A375 (cell line): Measurements from ENCODE around the gene ENOSF1. TPM values are rescaled to one million over a fixed set of nuclear protein-coding genes. Genes with fewer than 3 reads are reported as not detected.

Experiments
- total RNA-seq: library from RNA; depleted of rRNA; stranded (reverse); fragments of >200 nt; shearing (Covaris generic); gene quantifications from 2 replicates; pipeline ENCODE4 v1.2.3, GENCODE V29; 2014; rRNA removed

ENOSF1 gene, protein sequence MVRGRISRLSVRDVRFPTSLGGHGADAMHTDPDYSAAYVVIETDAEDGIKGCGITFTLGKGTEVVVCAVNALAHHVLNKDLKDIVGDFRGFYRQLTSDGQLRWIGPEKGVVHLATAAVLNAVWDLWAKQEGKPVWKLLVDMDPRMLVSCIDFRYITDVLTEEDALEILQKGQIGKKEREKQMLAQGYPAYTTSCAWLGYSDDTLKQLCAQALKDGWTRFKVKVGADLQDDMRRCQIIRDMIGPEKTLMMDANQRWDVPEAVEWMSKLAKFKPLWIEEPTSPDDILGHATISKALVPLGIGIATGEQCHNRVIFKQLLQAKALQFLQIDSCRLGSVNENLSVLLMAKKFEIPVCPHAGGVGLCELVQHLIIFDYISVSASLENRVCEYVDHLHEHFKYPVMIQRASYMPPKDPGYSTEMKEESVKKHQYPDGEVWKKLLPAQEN
- 42.6 and 48.6 TPM in 2 replicates for total RNA-seq

GRCh38 chr18:712401-713134 lies at the start of gene ENOSF1:
ENOSF1 (minus strand) TSS chr18:712630; CDS start chr18:712587, 43 bp downstream.

DNA sequence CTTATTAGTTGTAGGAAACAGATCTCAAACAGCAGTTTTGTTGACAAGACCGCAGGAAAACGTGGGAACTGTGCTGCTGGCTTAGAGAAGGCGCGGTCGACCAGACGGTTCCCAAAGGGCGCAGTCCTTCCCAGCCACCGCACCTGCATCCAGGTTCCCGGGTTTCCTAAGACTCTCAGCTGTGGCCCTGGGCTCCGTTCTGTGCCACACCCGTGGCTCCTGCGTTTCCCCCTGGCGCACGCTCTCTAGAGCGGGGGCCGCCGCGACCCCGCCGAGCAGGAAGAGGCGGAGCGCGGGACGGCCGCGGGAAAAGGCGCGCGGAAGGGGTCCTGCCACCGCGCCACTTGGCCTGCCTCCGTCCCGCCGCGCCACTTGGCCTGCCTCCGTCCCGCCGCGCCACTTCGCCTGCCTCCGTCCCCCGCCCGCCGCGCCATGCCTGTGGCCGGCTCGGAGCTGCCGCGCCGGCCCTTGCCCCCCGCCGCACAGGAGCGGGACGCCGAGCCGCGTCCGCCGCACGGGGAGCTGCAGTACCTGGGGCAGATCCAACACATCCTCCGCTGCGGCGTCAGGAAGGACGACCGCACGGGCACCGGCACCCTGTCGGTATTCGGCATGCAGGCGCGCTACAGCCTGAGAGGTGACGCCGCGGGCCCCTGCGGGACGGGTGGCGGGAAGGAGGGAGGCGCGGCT lies 55.0 kb downstream of the ENOSF1 start, which contains the start of gene TYMS:
TSS of gene TYMS (plus strand) at position 343 of the 690 bp plus-strand sequence. CDS start at position 433, 90 bp downstream.

Other genes starting within 250 kb of the ENOSF1 start
- gene COLEC12, start 211.9 kb downstream of the ENOSF1 start, total RNA-seq, result 1.9 and 2.4 TPM in 2 replicates
- not detected in 2 replicates for gene CETN1, start 132.2 kb downstream of the ENOSF1 start, total RNA-seq
- gene CLUL1, start 115.6 kb downstream of the ENOSF1 start, total RNA-seq, result not detected in 2 replicates
- 37.3 and 37.4 TPM in 2 replicates for gene TYMS, start 55.0 kb downstream of the ENOSF1 start, total RNA-seq
- gene YES1, start 99.6 kb upstream of the ENOSF1 start, total RNA-seq, result 43.3 and 45.5 TPM in 2 replicates
- gene ADCYAP1, start 192.2 kb upstream of the ENOSF1 start, total RNA-seq, result 0.11 and 0.49 TPM in 2 replicates